AG08395 (cell line): ENCODE results near the gene ATP12A.

Experiments
- DNase-seq: peaks from one replicate; pipeline ENCODE4 v3.0.0; 2012; ENCODE audit warnings: mixed read lengths, low spot score

The ATP12A gene

GRCh38 chr13:24688111-24688510 lies 7.9 kb downstream of the ATP12A start:
- no peak for DNase-seq

GRCh38 chr13:24688950-24689349 lies 8.7 kb downstream of the ATP12A start:
- no peak for DNase-seq

DNA sequence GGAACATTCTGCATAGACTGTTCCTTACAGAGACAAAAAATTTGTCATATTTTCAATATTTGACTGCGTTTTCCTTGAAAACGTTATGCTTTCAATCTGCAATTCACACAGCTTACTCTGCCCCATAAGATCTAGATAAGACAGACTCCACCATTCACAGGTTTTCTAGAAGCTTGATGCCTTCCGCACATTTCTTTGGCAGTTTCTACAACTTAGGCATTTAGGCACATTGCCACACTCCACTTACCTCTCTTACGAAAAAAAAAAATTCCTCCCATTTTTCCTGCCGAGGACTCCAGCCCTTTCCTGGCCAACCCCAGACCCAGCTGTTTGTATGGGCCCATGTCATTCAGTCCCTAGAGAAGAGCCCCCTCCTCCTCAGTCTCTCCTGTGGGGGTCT lies 11.2 kb downstream of the ATP12A start:
- DNase-seq, result no peak

DNA sequence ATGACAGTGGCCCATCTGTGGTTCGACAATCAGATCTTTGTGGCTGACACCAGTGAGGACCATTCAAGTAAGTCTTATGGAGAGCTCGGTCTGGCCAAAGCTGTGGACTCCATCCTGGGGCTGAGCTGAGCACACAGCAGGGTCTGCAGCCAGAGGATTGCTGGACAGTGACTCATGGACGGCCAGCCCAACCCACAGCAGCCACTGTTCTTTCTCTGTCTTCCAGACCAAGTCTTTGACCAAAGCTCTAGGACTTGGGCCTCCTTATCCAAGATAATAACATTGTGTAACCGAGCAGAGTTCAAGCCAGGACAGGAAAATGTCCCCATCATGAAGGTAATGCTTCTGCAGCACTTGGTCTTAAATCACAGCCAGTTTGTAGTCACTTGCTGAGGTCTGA lies 12.4 kb downstream of the ATP12A start:
- peak; percentile 89 for DNase-seq

- DNase-seq, result peak; percentile 52
Observed at GRCh38 chr13:24693862-24694471, 13.8 kb downstream of the ATP12A start.

- no peak for DNase-seq
Observed at GRCh38 chr13:24694907-24695306, 14.7 kb downstream of the ATP12A start.

- DNase-seq, result no peak
Observed at GRCh38 chr13:24698686-24699085, 18.5 kb downstream of the ATP12A start.

DNA sequence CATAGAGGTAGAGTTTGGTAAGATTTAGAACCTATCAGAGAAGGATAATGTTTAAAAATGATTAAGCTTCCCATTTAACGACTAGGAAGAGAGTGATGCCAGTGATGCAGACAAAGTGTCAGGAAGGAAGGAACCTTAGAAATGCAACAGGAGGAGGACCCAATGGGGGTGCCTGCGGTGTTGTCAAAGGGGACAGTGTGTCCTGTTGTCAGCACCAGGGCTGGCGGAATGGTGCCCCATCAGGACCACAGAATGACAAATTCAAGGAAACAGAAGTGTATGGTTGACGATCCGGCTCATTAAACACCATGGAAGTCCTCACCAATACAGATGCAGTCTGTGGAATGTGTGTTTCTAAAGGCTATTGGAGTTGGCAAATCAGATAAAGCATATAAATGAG lies 19.3 kb downstream of the ATP12A start:
- no peak for DNase-seq

DNA sequence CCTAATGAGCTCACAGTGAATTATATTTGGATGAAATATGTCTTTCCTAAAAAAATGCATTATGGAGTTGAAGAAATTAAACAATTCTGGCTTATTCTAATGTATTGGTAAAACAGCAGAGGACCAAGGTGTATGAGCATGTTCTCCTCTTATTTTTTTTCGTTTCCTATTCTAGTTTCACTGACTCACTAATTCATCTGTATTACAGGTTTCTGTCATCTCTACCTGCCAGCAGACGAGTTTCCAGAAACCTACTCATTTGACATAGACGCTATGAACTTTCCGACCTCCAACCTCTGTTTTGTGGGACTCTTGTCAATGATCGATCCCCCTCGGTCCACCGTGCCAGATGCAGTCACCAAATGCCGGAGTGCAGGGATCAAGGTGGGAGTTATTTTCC lies 20.3 kb downstream of the ATP12A start:
- no peak for DNase-seq

DNA sequence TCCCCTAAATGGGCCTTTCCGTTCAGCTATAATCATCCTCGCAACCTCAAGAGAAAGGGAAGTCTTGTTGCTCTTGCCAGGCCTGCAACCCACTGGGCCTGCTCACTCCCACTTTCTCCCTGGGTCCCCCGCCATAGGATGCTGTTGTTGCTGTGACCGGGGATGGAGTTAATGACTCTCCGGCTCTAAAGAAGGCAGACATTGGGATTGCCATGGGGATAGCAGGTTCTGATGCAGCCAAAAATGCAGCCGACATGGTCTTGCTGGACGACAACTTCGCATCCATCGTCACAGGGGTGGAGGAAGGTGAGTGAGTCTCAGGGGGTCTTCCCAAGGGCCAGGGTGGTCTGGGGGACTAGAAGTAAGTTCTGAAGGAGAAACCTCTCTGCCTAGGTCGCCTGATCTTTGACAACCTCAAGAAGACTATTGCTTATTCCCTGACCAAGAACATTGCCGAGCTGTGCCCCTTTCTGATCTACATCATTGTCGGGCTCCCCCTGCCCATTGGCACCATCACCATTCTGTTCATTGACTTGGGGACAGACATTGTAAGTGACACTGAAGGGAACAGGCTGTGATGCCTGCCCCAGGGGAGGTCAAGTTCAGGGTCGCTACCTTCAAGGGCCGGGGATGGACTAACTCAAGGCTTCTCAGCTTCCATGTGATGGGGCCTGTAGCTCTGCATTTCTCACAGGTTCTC lies 26.8 kb downstream of the ATP12A start:
- DNase-seq, result no peak

DNA sequence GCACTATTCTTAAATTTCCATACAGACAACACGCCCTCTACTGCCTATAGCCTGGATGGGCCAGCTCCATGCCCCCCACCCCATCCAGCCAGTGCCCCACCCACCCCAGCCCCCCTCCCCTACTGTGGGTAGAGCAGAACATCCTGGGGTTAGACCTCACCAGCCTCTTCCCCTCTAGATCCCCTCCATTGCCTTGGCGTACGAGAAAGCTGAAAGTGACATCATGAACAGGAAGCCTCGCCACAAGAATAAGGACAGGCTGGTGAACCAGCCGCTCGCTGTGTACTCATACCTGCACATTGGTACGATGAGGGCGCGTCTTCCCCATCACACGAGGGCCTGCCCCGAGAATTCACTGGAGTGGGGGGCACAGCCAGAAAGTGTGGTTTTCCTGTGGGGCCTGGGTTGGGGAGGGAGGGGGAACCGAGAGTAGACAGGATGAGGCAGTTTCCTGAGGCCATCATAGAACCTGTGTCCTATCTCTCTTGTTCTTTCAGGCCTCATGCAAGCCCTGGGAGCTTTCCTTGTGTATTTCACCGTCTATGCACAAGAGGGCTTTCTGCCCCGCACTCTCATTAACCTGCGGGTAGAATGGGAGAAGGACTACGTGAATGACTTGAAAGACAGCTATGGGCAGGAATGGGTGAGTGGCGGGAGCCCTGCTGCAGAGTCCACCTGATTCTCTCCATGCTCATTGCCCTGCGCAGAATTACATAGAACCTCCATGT lies 29.1 kb downstream of the ATP12A start:
- DNase-seq, result no peak

DNA sequence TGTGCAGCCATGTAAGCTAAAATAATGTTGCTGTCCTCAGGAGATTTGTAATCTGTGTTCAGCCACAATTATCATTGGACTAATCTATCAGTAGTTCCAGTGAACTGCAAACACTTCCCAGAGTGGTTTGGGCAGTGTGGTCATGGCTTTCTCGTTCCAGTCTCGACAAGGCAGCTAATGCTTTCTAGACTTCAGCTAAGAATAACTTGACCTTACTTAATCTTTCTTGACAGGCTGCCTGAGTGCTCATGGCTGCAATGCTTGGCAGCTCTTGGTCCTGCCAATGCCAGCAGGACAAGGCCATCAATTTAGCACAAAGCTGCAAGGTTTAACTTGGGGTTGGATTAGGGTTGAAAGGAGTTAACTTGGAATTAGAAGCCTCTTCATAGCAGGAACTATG lies 32.8 kb downstream of the ATP12A start:
- no peak for DNase-seq

- DNase-seq, result no peak
Observed at GRCh38 chr13:24716011-24716410, 35.8 kb downstream of the ATP12A start.

GRCh38 chr13:24716446-24716845 lies 36.2 kb downstream of the ATP12A start:
- no peak for DNase-seq

GRCh38 chr13:24717217-24717616 lies 37.0 kb downstream of the ATP12A start:
- no peak for DNase-seq

DNA sequence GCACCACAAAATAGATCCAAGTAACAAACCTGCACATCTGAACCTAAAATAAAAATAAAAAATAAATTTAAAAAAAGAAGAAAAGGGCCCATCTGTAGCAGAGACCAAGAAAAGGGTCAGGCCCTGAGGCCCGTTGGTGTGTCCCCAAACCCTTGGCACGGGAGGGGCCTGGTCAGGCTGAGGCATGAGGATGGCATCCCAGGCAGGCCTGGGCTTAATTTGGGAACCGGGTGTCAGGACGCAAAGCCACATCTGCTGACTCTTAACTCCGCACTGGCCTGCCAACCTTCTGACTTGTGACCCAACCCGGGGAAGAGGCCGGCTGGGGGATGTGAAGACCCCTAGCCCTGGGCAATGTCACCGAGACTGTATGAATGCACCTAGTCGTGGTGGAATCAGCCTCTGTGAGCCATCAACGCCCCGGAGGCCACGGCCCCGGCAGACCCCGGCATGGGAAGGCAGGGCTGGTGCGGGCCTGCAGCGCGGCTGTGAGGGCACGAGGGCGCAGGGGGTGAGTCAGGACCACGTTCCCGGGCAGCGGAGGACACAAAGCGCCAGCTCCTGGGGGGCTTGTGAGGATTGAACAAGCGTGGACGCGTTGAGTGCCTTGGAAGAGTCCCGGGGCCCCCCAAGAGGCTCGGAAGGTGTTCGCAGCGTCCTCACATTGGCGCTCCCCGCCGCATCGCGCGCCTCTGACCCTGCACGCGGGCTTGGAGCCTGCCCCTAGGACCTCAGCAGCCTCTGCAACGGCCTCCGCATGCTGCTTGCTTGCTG lies 38.2 kb downstream of the ATP12A start:
- no peak for DNase-seq

DNA sequence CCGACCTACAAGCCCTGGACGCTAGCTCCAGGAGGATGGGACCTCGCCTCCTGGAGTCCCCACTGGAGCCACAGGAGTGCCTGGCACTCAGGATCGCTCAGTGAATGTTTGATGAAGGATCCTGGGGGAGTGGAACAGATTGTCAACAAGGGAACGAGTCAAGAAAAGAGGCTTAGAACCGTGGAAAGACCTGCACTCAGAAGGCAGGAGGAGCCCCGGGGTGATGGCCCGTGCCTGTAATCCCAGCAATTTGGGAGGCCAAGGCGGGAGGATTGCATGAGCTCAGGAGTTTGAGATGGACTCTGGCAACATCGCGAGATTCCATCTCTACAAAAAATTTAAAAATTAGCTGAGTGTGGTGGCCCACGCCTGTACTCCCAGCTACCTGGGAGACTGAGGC lies 38.9 kb downstream of the ATP12A start:
- no peak for DNase-seq

- DNase-seq, result no peak
Observed at GRCh38 chr13:24723206-24723605, 43.0 kb downstream of the ATP12A start.

DNA sequence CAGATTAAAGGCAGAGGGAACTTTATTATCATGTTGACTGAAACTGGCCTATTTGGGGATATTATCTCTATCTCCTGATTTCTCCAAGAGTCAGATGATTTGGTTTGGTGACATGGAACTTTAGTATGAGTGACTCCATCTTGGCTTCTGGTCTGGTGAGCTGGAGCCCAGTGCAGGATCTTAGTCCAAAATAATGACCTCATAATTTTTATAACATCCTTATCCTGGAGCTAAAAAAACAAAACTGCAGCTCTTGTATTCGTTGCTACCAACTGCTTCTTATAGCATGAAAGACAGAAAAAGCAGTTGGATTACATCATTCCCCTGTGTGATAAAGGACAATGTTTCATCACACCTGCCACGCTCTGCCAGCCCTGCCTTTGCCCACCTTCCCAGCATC lies 44.5 kb downstream of the ATP12A start:
- DNase-seq, result no peak

DNA sequence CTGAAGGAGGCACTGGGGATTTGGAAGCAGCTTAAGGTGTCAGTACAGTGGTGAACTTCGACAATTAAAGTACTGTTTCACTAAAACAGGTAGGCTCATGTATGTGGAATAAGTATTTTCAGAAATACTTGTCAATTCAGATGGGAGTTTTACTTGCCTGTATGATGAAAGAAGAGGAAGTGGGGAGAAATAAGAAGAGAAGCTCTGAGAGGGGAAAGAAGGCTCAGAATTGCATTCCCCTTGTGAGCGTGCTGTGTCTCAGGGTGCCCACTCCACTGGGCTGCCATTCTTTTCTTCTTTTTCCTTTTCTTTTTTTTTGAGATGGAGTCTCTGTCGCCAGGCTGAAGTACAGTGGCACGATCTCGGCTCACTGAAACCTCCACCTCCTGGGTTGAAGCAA lies 45.2 kb downstream of the ATP12A start:
- DNase-seq, result no peak

DNA sequence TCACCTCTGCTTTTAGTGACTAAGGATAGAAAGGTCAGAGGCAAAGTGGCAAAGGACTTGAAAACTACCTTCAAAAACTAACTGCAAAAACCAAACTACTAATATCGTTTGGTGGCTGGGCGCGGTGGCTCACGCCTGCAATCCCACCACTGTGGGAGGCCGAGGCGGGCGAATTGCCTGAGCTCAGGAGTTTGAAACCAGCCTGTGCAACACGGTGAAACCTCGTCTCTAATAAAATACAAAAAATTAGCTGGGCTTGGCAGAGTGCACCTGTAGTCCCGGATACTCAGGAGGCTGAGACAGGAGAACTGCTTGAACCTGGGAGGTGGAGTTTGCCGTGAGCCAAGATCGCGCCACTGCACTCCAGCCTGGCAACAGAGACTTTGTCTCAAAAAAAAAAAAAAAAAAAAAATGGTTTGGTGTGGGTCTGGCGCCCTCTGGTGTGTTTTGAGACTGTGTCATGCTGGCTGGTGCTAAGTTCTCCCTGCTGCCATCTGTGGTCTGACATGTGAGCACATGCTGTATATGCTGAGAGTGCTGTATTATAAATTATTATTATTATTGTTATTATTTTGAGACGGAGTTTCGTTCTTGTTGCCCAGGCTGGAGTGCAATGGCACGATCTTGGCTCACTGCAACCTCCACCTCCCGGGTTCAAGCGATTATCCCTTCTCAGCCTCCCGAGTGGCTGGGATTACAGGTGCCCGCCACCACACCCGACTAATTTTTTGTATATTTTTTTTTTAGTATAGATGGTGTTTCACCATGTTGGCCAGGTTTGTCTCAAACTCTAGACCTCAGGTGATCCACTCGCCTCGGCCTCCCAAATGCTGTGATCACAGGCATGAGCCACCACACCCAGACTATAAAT lies 47.8 kb downstream of the ATP12A start:
- peak; percentile 90 for DNase-seq
